Mesenchymal stem cell (in vitro differentiated cells and primary cell): ENCODE data around the gene MYO1D. TPM values are rescaled to one million over a fixed set of nuclear protein-coding genes. Genes with fewer than 3 reads are reported as not detected.

Experiments used
- DNase-seq: peaks from one replicate; pipeline ENCODE4 v3.0.0-alpha.2; 2013
- H2AFZ ChIP-seq: one replicate; pipeline ENCODE4 v1.6.1; 2013; ENCODE audit warnings: low read depth, mild to moderate bottlenecking, control low read depth, inconsistent platforms, low read length, moderate library complexity
- H2AK5ac ChIP-seq: 2 replicates; pipeline ENCODE4 v1.6.1; 2013; ENCODE audit warnings: low read length, moderate library complexity, mild to moderate bottlenecking, inconsistent platforms; ENCODE audit not compliant: severe bottlenecking
- H2BK120ac ChIP-seq: one replicate; pipeline ENCODE4 v1.6.1; 2013; ENCODE audit warnings: low read depth, mild to moderate bottlenecking, inconsistent platforms, low read length, moderate library complexity
- H2BK12ac ChIP-seq, 2 experiments: one replicate each; pipeline ENCODE4 v1.6.1; 2013; ENCODE audit warnings: inconsistent platforms in 2 of 2, low read length in 2 of 2, mild to moderate bottlenecking in 2 of 2, moderate library complexity in 2 of 2, control low read depth in 1 of 2
- H2BK15ac ChIP-seq: one replicate; pipeline ENCODE4 v1.6.1; 2013; ENCODE audit warnings: mild to moderate bottlenecking, low read depth, inconsistent platforms; ENCODE audit not compliant: poor library complexity, severe bottlenecking
- H2BK5ac ChIP-seq: 2 replicates; pipeline ENCODE4 v1.6.1; 2013; ENCODE audit warnings: low read depth, mild to moderate bottlenecking, low read length, control low read depth, inconsistent platforms; ENCODE audit not compliant: poor library complexity, severe bottlenecking
- H3K14ac ChIP-seq, 2 experiments: one replicate each; pipeline ENCODE4 v1.6.1; 2013; ENCODE audit warnings: inconsistent platforms in 2 of 2, low read length in 2 of 2, control low read depth in 1 of 2, mild to moderate bottlenecking in 1 of 2, moderate library complexity in 1 of 2
- H3K18ac ChIP-seq, 2 experiments: one replicate each; pipeline ENCODE4 v1.6.1; 2013; ENCODE audit warnings: inconsistent platforms in 2 of 2, low read length in 2 of 2, control low read depth in 1 of 2, low read depth in 1 of 2, mild to moderate bottlenecking in 1 of 2
- H3K23ac ChIP-seq, 2 experiments: one replicate each; pipeline ENCODE4 v1.6.1; 2013; ENCODE audit warnings: inconsistent platforms in 2 of 2, low read length in 2 of 2, mild to moderate bottlenecking in 2 of 2, moderate library complexity in 2 of 2, control low read depth in 1 of 2
- H3K27ac ChIP-seq: 2 replicates; pipeline ENCODE4 v1.5.1; 2013; ENCODE audit warnings: mild to moderate bottlenecking, moderate library complexity, low read length, control low read depth, inconsistent platforms; ENCODE audit not compliant: poor library complexity, severe bottlenecking
- H3K27me3 ChIP-seq, 2 experiments: 2 replicates each; pipeline versions ENCODE4 v1.6.1 to v1.7.0; 2013; ENCODE audit warnings: low read length in 2 of 2, mild to moderate bottlenecking in 2 of 2, moderate library complexity in 2 of 2, control low read depth in 1 of 2, inconsistent platforms in 1 of 2; ENCODE audit not compliant: control insufficient read depth in 1 of 2, insufficient read depth in 1 of 2
- H3K36me3 ChIP-seq, 2 experiments: 2 replicates each; pipeline versions ENCODE4 v1.6.1 to v1.7.0; 2013; ENCODE audit warnings: low read length in 2 of 2, control low read depth in 1 of 2, inconsistent platforms in 1 of 2, low read depth in 1 of 2, mild to moderate bottlenecking in 1 of 2; ENCODE audit not compliant: insufficient read depth in 2 of 2, control insufficient read depth in 1 of 2
- H3K4ac ChIP-seq, 2 experiments: one replicate each; pipeline ENCODE4 v1.6.1; 2013; ENCODE audit warnings: inconsistent platforms in 2 of 2, low read length in 2 of 2, mild to moderate bottlenecking in 2 of 2, moderate library complexity in 2 of 2, control low read depth in 1 of 2, low read depth in 1 of 2
- H3K4me1 ChIP-seq: 2 replicates; pipeline ENCODE4 v1.6.1; 2013; ENCODE audit warnings: low read depth, low read length, control low read depth; ENCODE audit not compliant: control insufficient read depth, insufficient read depth
- H3K4me2 ChIP-seq: 2 replicates; pipeline ENCODE4 v1.6.1; 2013; ENCODE audit warnings: low read length, mild to moderate bottlenecking, inconsistent platforms; ENCODE audit not compliant: poor library complexity, severe bottlenecking
- H3K4me3 ChIP-seq, 2 experiments: 2 replicates each; pipeline versions ENCODE4 v1.5.1 to v1.7.0; 2013; ENCODE audit warnings: low read length in 2 of 2, mild to moderate bottlenecking in 2 of 2, control low read depth in 1 of 2, low read depth in 1 of 2; ENCODE audit not compliant: insufficient read depth in 1 of 2
- H3K79me1 ChIP-seq: replicated peaks from 2 replicates; pipeline ENCODE4 v1.6.1; 2013; ENCODE audit warnings: mild to moderate bottlenecking, control low read depth, low read length, inconsistent platforms; ENCODE audit not compliant: poor library complexity, severe bottlenecking
- H3K9ac ChIP-seq: 2 replicates; pipeline ENCODE4 v1.7.0; 2013; ENCODE audit warnings: mild to moderate bottlenecking, low read length, moderate library complexity
- H3K9me3 ChIP-seq: 2 replicates; pipeline ENCODE4 v1.7.0; 2013; ENCODE audit warnings: mild to moderate bottlenecking, low read length; ENCODE audit not compliant: control insufficient read depth
- H4K8ac ChIP-seq: one replicate; pipeline ENCODE4 v1.6.1; 2013; ENCODE audit warnings: inconsistent platforms, mild to moderate bottlenecking, low read length, moderate library complexity
- H4K91ac ChIP-seq: one replicate; pipeline ENCODE4 v1.6.1; 2013; ENCODE audit warnings: mild to moderate bottlenecking, low read length, inconsistent platforms
- WGBS: methylation state at CpG from one replicate; pipeline ENCODE4 v1.1.7; 2013; ENCODE audit warnings: mixed read lengths; 5-methylcytosine and 5-hydroxymethylcytosine counted together
- small RNA-seq: library from polyadenylated mRNA; stranded (forward); fragments of <200 nt; extraction: miRNeasy Mini kit (QIAGEN cat#:217004); gene quantifications from one replicate; pipeline ENCODE3, GENCODE V24; 2013; ENCODE audit warnings: low read depth

The MYO1D gene

GRCh38 chr17:32444301-32445073, 432.4 kb downstream of the MYO1D start, which contains the start of gene PSMD11:
PSMD11 (plus strand) TSS chr17:32444510; CDS start chr17:32444524, 14 bp downstream.
- Histone ChIP-seq H3K23ac (peak within 1 kb of the TSS; percentile 15 to 83), H3K36me3 (peaks cover 4 to 28% of the 10 kb centered on the region in 2 experiments), H3K4me2 (peak within 1 kb of the TSS; percentile 64), H2BK15ac (no peak within 1 kb of the TSS), H4K8ac (peak within 1 kb of the TSS; percentile 84), H3K18ac (peak within 1 kb of the TSS; percentile 95 to 96), H3K14ac (peak within 1 kb of the TSS; percentile 70 to 74), H2BK12ac (peak within 1 kb of the TSS; percentile 1 to 54), H3K79me1 (peaks cover 3% of the 10 kb centered on the region), H3K4me3 (peak within 1 kb of the TSS; percentile 95 to 97), H2BK120ac (peak within 1 kb of the TSS; percentile 99), H3K27ac (peak within 1 kb of the TSS; percentile 80), H3K4me1 (peaks cover 5% of the 10 kb centered on the region), H2AFZ (peak within 1 kb of the TSS; percentile 61), H2AK5ac (no peak within 1 kb of the TSS), H3K9me3 (no peaks in the 10 kb centered on the region), H4K91ac (peak within 1 kb of the TSS; percentile 86), H3K27me3 (no peaks in the 10 kb centered on the region), H3K4ac (peak within 1 kb of the TSS; percentile 64 to 95), H3K9ac (peak within 1 kb of the TSS; percentile 98), H2BK5ac (peak within 1 kb of the TSS; percentile 87)
- DNase-seq = peak; percentile 96
- under 1% methylated on average over 45 of the region's 74 CpGs for WGBS

- WGBS = 71% methylated on average over 29 of the region's 29 CpGs
- no peak overlapping the region for H3K27ac ChIP-seq
- no peaks in the 10 kb centered on the region for H3K9me3 ChIP-seq
Measured at GRCh38 chr17:32443827-32444300, 433.1 kb downstream of the MYO1D start.

More at GRCh38 chr17:32443827-32444300, 433.1 kb downstream of the MYO1D start:
- H3K9ac ChIP-seq = peak overlapping the region; percentile 98
- no peak overlapping the region for H4K91ac ChIP-seq
- H2BK12ac ChIP-seq = no peak overlapping the region
- peak overlapping the region; percentile 44 for H3K4me2 ChIP-seq
- H3K36me3 ChIP-seq = peaks cover 0 to 22% of the 10 kb centered on the region in 2 experiments
- H2AK5ac ChIP-seq = no peak overlapping the region
- H3K27me3 ChIP-seq = no peaks in the 10 kb centered on the region
- no peak overlapping the region for H2BK15ac ChIP-seq
- no peak overlapping the region for H2BK5ac ChIP-seq
- peaks cover 3% of the 10 kb centered on the region for H3K79me1 ChIP-seq
- H2BK120ac ChIP-seq = no peak overlapping the region
- DNase-seq = no peak
- no peak overlapping the region for H3K23ac ChIP-seq
- H3K4me1 ChIP-seq = peaks cover 5% of the 10 kb centered on the region
- H2AFZ ChIP-seq = no peak overlapping the region
- H3K4me3 ChIP-seq = peak overlapping the region in 1 of 2 experiments; percentile 95
- no peak overlapping the region for H4K8ac ChIP-seq
- H3K14ac ChIP-seq = no peak overlapping the region
- no peak overlapping the region for H3K18ac ChIP-seq
- H3K4ac ChIP-seq = no peak overlapping the region

Small RNAs within 50 kb of the gene (small RNA-seq; reads per million reads assigned to genes)
- not detected for gene RF00019
